ENCODE results near the gene OR1F1. TPM values are rescaled to one million over a fixed set of nuclear protein-coding genes. Genes with fewer than 3 reads are reported as not detected.
A peak's percentile ranks its signal among the peaks of the same experiment; 100 is the strongest.

Gene OR1F1
- total and polyA plus RNA-seq, 9 of the 15 experiments (the other 6 are each of a cell fraction or from before 2014, with no cell fraction given), result 0.15 to 0.61 (median 0.35) TPM; not detected in 3

- TF ChIP-seq FOXK2 (conservative IDR thresholded peaks at IDR 0.05 in 1 of 2, IDR thresholded peaks at IDR 0.05 in 1 of 2; ENCODE audit: low read depth in 2 of 2) (no peak), ZNF347 (CRISPR knock-in tag; IDR thresholded peaks at IDR 0.05; ENCODE audit: low read depth) (no peak), ELF4 (CRISPR knock-in tag; IDR thresholded peaks at IDR 0.05) (no peak), ZBTB8A (IDR thresholded peaks at IDR 0.05; ENCODE audit: partially characterized antibody) (no peak), PHB (CRISPR knock-in tag; IDR thresholded peaks at IDR 0.05) (no peak), NR4A1 (CRISPR knock-in tag; IDR thresholded peaks at IDR 0.05) (no peak), NR4A1 (tag; IDR thresholded peaks at IDR 0.05) (no peak), ZBTB34 (CRISPR knock-in tag; IDR thresholded peaks at IDR 0.05) (no peak), RAD51 (IDR thresholded peaks at IDR 0.05; ENCODE audit: borderline replicate concordance, low read depth) (no peak), PTTG1 (tag; IDR thresholded peaks at IDR 0.05; ENCODE audit: low read depth) (no peak), RFX5 (IDR thresholded peaks at IDR 0.05; ENCODE audit: low read depth, low read length) (no peak), ZNF12 (CRISPR knock-in tag; IDR thresholded peaks at IDR 0.05) (no peak), DMBX1 (CRISPR knock-in tag; IDR thresholded peaks at IDR 0.05; ENCODE audit: borderline replicate concordance) (no peak), SRSF1 (IDR thresholded peaks at IDR 0.05; ENCODE audit: low read depth, low read length) (no peak), ATF4 (CRISPR knock-in tag; IDR thresholded peaks at IDR 0.05) (no peak), RERE (CRISPR knock-in tag; IDR thresholded peaks at IDR 0.05; ENCODE audit: borderline replicate concordance) (no peak), ZFP1 (CRISPR knock-in tag; IDR thresholded peaks at IDR 0.05) (no peak), TCF15 (CRISPR knock-in tag; IDR thresholded peaks at IDR 0.05) (no peak), POU5F1 (IDR thresholded peaks at IDR 0.05; ENCODE audit: borderline replicate concordance, low read depth, low read length, partially characterized antibody) (no peak), SMARCE1 (IDR thresholded peaks at IDR 0.05) (0 out of 2 replicates have a peak, but pooled peaks have one; percentile 24), CXXC5 (CRISPR knock-in tag; IDR thresholded peaks at IDR 0.05) (peak; percentile 25; the same call in 1 of the 2 replicates), NFIC (IDR thresholded peaks at IDR 0.05) (peak; percentile 97), RCOR1 (IDR thresholded peaks at IDR 0.05; ENCODE audit: borderline replicate concordance in 1 of 2, low read depth in 2 of 2, low read length in 2 of 2) (peak in 1 of 2 experiments; percentile 77; a peak in 2 of 4 replicates)
Measured at GRCh38 chr16:3194792-3195191, 6.8 kb downstream of the OR1F1 start (continued).
